Fibroblast of villous mesenchyme (primary cell): ENCODE results near the gene TOP2A. TPM values are rescaled to one million over a fixed set of nuclear protein-coding genes. Genes with fewer than 3 reads are reported as not detected.

Experiments
- DNase-seq: peaks from one replicate; pipeline ENCODE4 v3.0.0-alpha.2; 2010; ENCODE audit warnings: low read depth
- H3K4me3 ChIP-seq: 2 replicates; pipeline ENCODE4 v1.5.1; 2011; ENCODE audit warnings: low read depth, mild to moderate bottlenecking, low read length
- total RNA-seq: library from RNA; depleted of rRNA; stranded (reverse); fragments of >200 nt; gene quantifications from 2 replicates; pipeline ENCODE4 v1.2.3, GENCODE V29; 2012
- TF ChIP-seq, protein P1 (sequence below): IDR thresholded peaks from 2 replicates; pipeline ENCODE4 v1.5.1; 2012; ENCODE audit warnings: low read depth, mild to moderate bottlenecking, low read length; ENCODE audit not compliant: insufficient read depth

The TOP2A gene
- total RNA-seq, 1 donor, result 105 TPM

DNA sequence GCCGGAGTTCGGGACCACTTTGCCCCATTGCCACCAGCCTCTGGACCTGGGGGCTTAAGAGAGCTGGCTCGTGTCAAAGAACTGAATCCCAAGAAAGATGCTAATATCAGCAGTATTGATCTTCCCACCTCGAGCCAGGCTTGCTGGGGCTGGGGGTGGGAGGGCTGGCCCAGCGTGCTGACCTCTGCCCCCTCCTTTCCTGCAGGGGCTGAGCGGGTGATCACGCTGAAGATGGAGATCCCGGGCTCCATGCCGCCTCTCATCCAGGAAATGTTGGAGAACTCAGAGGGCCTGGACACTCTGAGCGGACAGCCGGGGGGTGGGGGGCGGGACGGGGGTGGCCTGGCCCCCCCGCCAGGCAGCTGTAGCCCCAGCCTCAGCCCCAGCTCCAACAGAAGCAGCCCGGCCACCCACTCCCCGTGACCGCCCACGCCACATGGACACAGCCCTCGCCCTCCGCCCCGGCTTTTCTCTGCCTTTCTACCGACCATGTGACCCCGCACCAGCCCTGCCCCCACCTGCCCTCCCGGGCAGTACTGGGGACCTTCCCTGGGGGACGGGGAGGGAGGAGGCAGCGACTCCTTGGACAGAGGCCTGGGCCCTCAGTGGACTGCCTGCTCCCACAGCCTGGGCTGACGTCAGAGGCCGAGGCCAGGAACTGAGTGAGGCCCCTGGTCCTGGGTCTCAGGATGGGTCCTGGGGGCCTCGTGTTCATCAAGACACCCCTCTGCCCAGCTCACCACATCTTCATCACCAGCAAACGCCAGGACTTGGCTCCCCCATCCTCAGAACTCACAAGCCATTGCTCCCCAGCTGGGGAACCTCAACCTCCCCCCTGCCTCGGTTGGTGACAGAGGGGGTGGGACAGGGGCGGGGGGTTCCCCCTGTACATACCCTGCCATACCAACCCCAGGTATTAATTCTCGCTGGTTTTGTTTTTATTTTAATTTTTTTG lies 61.6 kb downstream of the TOP2A start:
- TF ChIP-seq, protein P1, sequence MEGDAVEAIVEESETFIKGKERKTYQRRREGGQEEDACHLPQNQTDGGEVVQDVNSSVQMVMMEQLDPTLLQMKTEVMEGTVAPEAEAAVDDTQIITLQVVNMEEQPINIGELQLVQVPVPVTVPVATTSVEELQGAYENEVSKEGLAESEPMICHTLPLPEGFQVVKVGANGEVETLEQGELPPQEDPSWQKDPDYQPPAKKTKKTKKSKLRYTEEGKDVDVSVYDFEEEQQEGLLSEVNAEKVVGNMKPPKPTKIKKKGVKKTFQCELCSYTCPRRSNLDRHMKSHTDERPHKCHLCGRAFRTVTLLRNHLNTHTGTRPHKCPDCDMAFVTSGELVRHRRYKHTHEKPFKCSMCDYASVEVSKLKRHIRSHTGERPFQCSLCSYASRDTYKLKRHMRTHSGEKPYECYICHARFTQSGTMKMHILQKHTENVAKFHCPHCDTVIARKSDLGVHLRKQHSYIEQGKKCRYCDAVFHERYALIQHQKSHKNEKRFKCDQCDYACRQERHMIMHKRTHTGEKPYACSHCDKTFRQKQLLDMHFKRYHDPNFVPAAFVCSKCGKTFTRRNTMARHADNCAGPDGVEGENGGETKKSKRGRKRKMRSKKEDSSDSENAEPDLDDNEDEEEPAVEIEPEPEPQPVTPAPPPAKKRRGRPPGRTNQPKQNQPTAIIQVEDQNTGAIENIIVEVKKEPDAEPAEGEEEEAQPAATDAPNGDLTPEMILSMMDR, result no peak
- H3K4me3 ChIP-seq, result no peak overlapping the region
- no peak for DNase-seq

- H3K4me3 ChIP-seq, result no peak overlapping the region
- peak; percentile 66 for DNase-seq
- TF ChIP-seq, protein P1, result peak; percentile 85
These were observed 62.4 kb downstream of the TOP2A start for GRCh38 chr17:40355123-40355803.

GRCh38 chr17:40354221-40355122 lies 63.2 kb downstream of the TOP2A start:
- TF ChIP-seq, protein P1, result no peak
- H3K4me3 ChIP-seq, result no peak overlapping the region
- no peak for DNase-seq

- H3K4me3 ChIP-seq, result no peak overlapping the region
- TF ChIP-seq, protein P1, result no peak
- no peak for DNase-seq
These were observed 64.8 kb downstream of the TOP2A start for GRCh38 chr17:40352779-40353394.

GRCh38 chr17:40352237-40352778 lies 65.4 kb downstream of the TOP2A start:
- no peak for DNase-seq
- no peak overlapping the region for H3K4me3 ChIP-seq
- TF ChIP-seq, protein P1, result no peak
